ENCODE results near the gene SND1. TPM values are rescaled to one million over a fixed set of nuclear protein-coding genes. Genes with fewer than 3 reads are reported as not detected.

Gene SND1
- total RNA-seq, 2 donors from 2014 or later, result 91.0 to 111 TPM

- no peaks in the 10 kb centered on the region for H3K9me3 ChIP-seq
- no peak overlapping the region for H3K27ac ChIP-seq
- no peaks in the 10 kb centered on the region for H3K27me3 ChIP-seq (replicated peaks; ENCODE audit: insufficient read depth)
- ATAC-seq (ENCODE audit: insufficient number of reproducible peaks, low FRiP score, low read depth) (no peak), DNase-seq (ENCODE audit: low spot score) (no peak)
- H3K4me3 ChIP-seq, result no peak overlapping the region
- TF ChIP-seq CTCF (IDR thresholded peaks at IDR 0.05), result no peak
- peaks cover 9% of the 10 kb centered on the region for H3K36me3 ChIP-seq
- peaks cover under 1 to 4% of the 10 kb centered on the region in 2 donors for H3K4me1 ChIP-seq (ENCODE audit: control insufficient read depth in 1 of 2, low read depth in 2 of 2)
These were observed 373.4 kb downstream of the SND1 start for GRCh38 chr7:128025380-128025779.

- no peak overlapping the region for H3K4me3 ChIP-seq
- peaks cover 5% of the 10 kb centered on the region for H3K36me3 ChIP-seq
- DNase-seq (ENCODE audit: low spot score) (no peak), ATAC-seq (ENCODE audit: insufficient number of reproducible peaks, low FRiP score, low read depth) (no peak)
- peaks cover 5% of the 10 kb centered on the region in 2 donors for H3K4me1 ChIP-seq (ENCODE audit: control insufficient read depth in 1 of 2, low read depth in 2 of 2)
- no peaks in the 10 kb centered on the region for H3K9me3 ChIP-seq
- H3K27ac ChIP-seq, result no peak overlapping the region
- TF ChIP-seq CTCF (IDR thresholded peaks at IDR 0.05), result no peak
- H3K27me3 ChIP-seq (replicated peaks; ENCODE audit: insufficient read depth), result no peaks in the 10 kb centered on the region
These were observed 373.8 kb downstream of the SND1 start for GRCh38 chr7:128025819-128026218.

- ATAC-seq (ENCODE audit: insufficient number of reproducible peaks, low FRiP score, low read depth) (no peak), DNase-seq (ENCODE audit: low spot score) (no peak)
- Histone ChIP-seq H3K36me3 (no peaks in the 10 kb centered on the region), H3K4me1 (ENCODE audit: control insufficient read depth in 1 of 2, low read depth in 2 of 2) (peaks cover 5% of the 10 kb centered on the region in 2 donors), H3K4me3 (no peak overlapping the region), H3K9me3 (no peaks in the 10 kb centered on the region), H3K27ac (no peak overlapping the region), H3K27me3 (replicated peaks; ENCODE audit: insufficient read depth) (no peaks in the 10 kb centered on the region)
- no peak for TF ChIP-seq CTCF (IDR thresholded peaks at IDR 0.05)
These were observed 374.6 kb downstream of the SND1 start for GRCh38 chr7:128026551-128026950.

GRCh38 chr7:128027485-128027980 is 375.5 kb downstream of the SND1 start:
- Histone ChIP-seq H3K27me3 (replicated peaks; ENCODE audit: insufficient read depth) (no peaks in the 10 kb centered on the region), H3K9me3 (no peaks in the 10 kb centered on the region), H3K4me1 (ENCODE audit: control insufficient read depth in 1 of 2, low read depth in 2 of 2) (peaks cover 5% of the 10 kb centered on the region in 2 donors), H3K4me3 (no peak overlapping the region), H3K27ac (no peak overlapping the region), H3K36me3 (no peaks in the 10 kb centered on the region)
- no peak for TF ChIP-seq CTCF (IDR thresholded peaks at IDR 0.05)
- ATAC-seq (ENCODE audit: insufficient number of reproducible peaks, low FRiP score, low read depth) (no peak), DNase-seq (ENCODE audit: low spot score) (no peak)

- DNase-seq (ENCODE audit: low spot score), result no peak
- Histone ChIP-seq H3K27ac (no peak overlapping the region), H3K4me3 (no peak overlapping the region), H3K36me3 (no peaks in the 10 kb centered on the region), H3K4me1 (ENCODE audit: control insufficient read depth in 1 of 2, low read depth in 2 of 2) (peaks cover 5% of the 10 kb centered on the region in 2 donors), H3K27me3 (replicated peaks; ENCODE audit: insufficient read depth) (no peaks in the 10 kb centered on the region), H3K9me3 (no peaks in the 10 kb centered on the region)
- no peak for TF ChIP-seq CTCF (IDR thresholded peaks at IDR 0.05)
- no peak for ATAC-seq (ENCODE audit: insufficient number of reproducible peaks, low FRiP score, low read depth)
These were observed 377.5 kb downstream of the SND1 start for GRCh38 chr7:128029405-128029995.
